ACC112 (cell line): ENCODE data around the gene UACA.
"Not testable (repeated sequence)": the region's sequence is repeated elsewhere in the genome, so short reads cannot be mapped to it uniquely, and the experiment has no call there.

ENCODE experiments used
- H2AFZ ChIP-seq: fragments of 200-600 bp; sonication (generic); one replicate; pipeline ENCODE4 v1.6.0; 2017; ENCODE audit warnings: antibody characterized with exemption, low read length; ENCODE audit not compliant: unreplicated experiment
- H3K27ac ChIP-seq: fragments of 200-600 bp; sonication (generic); 2 replicates; pipeline ENCODE4 v1.5.1; 2014; ENCODE audit warnings: low read depth, mild to moderate bottlenecking, antibody characterized with exemption, low read length, moderate library complexity
- H3K27me3 ChIP-seq: fragments of 200-600 bp; sonication (generic); 2 replicates; pipeline ENCODE4 v1.6.1; 2014; ENCODE audit warnings: mild to moderate bottlenecking, antibody characterized with exemption, low read length, moderate library complexity, mixed read lengths; ENCODE audit not compliant: insufficient read depth
- H3K36me3 ChIP-seq: fragments of 200-600 bp; sonication (generic); 2 replicates; pipeline ENCODE4 v1.6.1; 2016; ENCODE audit warnings: mild to moderate bottlenecking, antibody characterized with exemption, low read length, moderate library complexity, mixed read lengths; ENCODE audit not compliant: insufficient read depth
- H3K4me1 ChIP-seq: fragments of 200-600 bp; sonication (generic); one replicate; pipeline ENCODE4 v1.6.1; 2016; ENCODE audit warnings: low read length, mixed read lengths; ENCODE audit not compliant: insufficient read depth, unreplicated experiment, control insufficient read depth
- H3K4me3 ChIP-seq: fragments of 200-600 bp; sonication (generic); 2 replicates; pipeline ENCODE4 v1.5.1; 2014; ENCODE audit warnings: mild to moderate bottlenecking, low read depth, low read length
- H3K79me2 ChIP-seq: fragments of 200-600 bp; sonication (generic); one replicate; pipeline ENCODE4 v1.6.0; 2016; ENCODE audit warnings: low read length; ENCODE audit not compliant: control insufficient read depth, unreplicated experiment, insufficient read depth

The UACA gene

DNA sequence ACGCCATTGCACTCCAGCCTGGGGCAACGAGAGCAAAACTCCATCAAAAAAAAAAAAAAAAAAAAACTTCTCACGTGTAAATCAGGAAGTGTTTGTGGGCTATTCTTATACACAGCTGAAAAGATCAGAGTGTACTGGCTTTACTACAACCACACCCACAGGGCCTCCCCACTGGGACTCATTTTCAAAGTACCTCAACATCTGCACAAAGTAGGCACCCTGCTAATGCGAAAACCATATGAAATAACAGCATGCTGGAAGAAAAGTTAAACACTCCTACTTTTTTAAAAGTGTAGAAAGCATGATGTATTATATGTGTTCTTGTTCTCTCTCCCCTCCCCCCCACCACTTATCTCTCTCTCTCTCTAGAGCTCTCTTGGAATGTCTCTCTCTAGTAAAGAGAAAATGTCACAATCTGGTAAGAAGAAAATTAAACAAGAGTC is 11.1 kb downstream of the UACA start:
- no peaks in the 10 kb centered on the region for H3K27me3 ChIP-seq

DNA sequence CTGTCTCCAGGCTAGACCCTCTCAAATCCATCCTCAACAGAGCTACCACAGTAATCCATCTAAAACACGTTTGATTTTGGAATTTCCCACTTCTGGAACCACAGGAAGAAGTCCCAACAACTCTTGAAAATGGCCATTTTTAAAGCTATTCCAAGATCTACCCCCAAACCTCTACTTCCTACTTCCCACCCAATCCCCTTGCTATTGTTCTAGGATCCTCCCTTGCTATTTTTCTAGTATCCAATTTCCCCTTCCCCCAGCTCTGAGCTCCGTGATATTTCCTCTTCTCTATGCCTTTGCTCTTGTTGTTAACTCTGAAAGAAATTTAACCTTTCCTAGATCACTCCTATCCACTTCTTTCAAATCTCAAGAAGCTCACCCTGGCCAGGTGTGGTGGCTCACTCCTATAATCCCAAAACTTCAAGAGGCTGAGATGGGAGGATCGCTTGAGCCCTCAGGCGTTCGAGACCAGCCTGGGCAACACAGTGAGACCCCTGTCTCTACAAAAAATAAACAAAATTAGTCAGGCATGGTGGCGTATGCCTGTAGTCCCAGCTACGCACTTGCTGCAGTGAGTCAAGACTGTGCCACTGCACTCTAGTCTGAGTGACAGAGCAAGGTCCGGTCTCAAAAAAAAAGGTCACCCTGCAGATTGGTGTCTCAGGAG is 13.0 kb downstream of the UACA start:
- H3K4me1 ChIP-seq = peaks cover 32% of the 10 kb centered on the region

More for the DNA sequence above, 11.1 kb downstream of the UACA start:
- H3K36me3 ChIP-seq = no peaks in the 10 kb centered on the region
- H3K4me3 ChIP-seq = no peak overlapping the region
- H3K79me2 ChIP-seq = peaks cover 74% of the 10 kb centered on the region
- H3K27ac ChIP-seq = no peak overlapping the region
- H2AFZ ChIP-seq = no peak overlapping the region
- peaks cover 32% of the 10 kb centered on the region for H3K4me1 ChIP-seq

DNA sequence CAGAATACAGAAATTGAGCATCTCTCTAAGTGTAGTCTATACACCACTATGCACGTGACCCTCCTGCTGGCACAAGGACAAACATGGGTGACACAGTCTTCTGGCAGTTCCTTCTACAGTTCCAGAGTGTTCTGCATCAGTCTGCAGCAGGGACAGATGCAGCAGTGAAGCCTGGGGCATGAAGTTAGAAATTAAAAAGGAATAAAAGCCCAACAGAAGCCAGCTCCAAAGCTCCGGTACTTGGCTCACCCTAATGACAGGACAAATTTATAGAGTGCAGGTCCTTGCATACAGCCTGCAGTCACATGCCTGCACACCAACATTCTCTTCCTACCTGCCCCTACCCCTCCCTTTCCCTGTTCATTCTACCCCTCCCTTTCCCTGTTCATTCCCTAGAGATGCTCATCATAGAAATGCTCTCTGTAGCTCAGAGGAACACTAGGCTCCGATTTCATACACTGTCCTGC is 15.0 kb downstream of the UACA start:
- Histone ChIP-seq H3K27ac (no peak overlapping the region), H3K79me2 (peaks cover 72% of the 10 kb centered on the region), H3K36me3 (no peaks in the 10 kb centered on the region), H3K27me3 (no peaks in the 10 kb centered on the region), H2AFZ (no peak overlapping the region), H3K4me1 (peaks cover 38% of the 10 kb centered on the region), H3K4me3 (no peak overlapping the region)

More for the DNA sequence above, 13.0 kb downstream of the UACA start:
- Histone ChIP-seq H3K27me3 (no peaks in the 10 kb centered on the region), H3K4me3 (no peak overlapping the region), H3K36me3 (no peaks in the 10 kb centered on the region), H3K27ac (no peak overlapping the region), H3K79me2 (peaks cover 75% of the 10 kb centered on the region), H2AFZ (no peak overlapping the region)

DNA sequence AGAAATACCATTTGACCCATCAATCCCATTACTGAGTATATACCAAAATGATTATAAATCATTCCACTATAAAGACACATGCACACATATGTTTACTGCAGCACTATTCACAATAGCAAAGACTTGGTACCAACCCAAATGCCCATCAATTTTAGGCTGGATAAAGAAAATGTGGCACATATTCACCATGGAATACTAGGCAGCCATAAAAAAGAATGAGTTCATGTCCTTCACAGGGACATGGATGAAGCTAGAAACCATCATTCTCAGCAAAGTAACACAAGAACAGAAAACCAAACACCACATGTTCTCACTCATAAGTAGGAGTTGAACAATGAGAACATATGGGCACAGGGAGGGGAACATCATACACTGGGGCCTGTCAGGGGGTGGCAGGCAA is 16.8 kb downstream of the UACA start:
- H3K4me3 ChIP-seq, H3K36me3 ChIP-seq, H3K27ac ChIP-seq, H2AFZ ChIP-seq, H3K27me3 ChIP-seq: not testable (repeated sequence)
- H3K79me2 ChIP-seq = peaks cover 72% of the 10 kb centered on the region
- H3K4me1 ChIP-seq = peaks cover 38% of the 10 kb centered on the region

DNA sequence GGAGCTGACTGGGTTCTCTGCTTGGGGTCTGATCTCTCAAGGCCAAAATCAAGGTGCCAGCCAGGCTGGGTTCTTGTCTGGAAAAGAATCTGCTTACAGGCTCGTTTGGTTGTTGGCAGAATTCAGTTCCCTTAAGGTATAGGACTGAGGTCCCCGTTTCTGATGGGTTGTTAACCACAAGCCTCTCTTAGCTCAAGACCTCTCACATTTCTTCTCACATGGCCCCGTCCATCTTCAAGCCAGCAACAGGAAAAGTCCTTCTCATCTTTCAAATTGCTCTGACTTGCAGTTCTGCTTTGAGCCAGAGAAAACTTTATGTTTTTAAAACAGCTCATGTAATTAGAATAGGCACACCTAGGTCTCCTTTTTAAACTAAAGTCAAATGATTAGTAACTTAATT is 20.4 kb downstream of the UACA start:
- Histone ChIP-seq H3K27me3 (no peaks in the 10 kb centered on the region), H3K4me1 (peaks cover 33% of the 10 kb centered on the region), H3K27ac (peak overlapping the region; percentile 77), H3K36me3 (no peaks in the 10 kb centered on the region), H2AFZ (peak overlapping the region; percentile 48), H3K79me2 (peaks cover 71% of the 10 kb centered on the region), H3K4me3 (peak overlapping the region; percentile 69)

DNA sequence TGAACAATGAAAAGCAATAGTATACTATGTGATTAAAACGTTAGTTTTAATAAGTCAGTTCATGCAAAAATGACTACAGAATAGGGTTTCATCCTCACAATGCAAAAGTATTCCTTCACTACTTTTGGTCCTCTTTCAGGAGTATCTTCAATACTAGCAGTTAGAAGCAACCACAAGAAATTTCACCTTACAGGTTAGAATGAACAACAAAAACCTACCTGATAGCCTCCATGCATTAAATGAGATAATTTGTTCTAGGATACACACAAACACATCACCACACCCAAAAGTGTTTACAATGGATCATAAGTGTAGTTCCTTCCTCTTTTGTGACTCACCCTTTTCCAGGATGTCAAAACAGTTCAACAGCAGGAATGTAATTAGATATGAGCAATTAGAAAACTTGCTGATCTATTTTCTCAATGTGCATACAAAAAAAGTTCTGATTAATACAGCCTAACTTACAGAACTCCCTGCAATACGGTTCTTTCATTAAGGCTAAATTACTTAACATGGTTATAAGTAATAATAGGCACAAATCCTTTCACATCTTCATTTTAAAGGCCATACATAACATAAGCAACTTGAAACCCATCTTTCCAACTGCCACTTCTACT is 21.6 kb downstream of the UACA start:
- H3K36me3 ChIP-seq = no peaks in the 10 kb centered on the region
- H3K27ac ChIP-seq = peak overlapping the region; percentile 77
- H3K79me2 ChIP-seq = peaks cover 62% of the 10 kb centered on the region
- H2AFZ ChIP-seq = no peak overlapping the region
- H3K4me3 ChIP-seq = peak overlapping the region; percentile 47
- H3K27me3 ChIP-seq = no peaks in the 10 kb centered on the region
- peaks cover 32% of the 10 kb centered on the region for H3K4me1 ChIP-seq

DNA sequence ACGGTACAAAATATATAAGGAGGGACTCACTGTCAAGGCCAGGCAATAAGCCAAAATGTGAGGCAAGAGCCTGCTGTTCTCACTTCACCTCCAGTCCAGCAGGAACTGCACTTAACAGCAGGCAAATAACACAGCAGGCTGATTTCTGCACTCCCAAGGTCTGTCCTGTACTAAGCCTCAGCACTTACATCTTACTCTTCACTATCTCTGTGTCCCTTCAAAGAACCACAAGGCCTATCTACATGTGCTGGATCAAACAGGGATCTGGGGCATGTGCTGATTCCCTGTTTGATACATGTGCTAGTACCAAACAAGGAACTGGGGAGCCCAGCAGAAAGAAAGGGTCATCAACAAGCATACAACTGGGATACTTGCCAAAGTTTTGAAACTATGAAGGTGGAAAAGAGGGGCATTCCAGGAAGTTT is 22.2 kb downstream of the UACA start:
- peaks cover 59% of the 10 kb centered on the region for H3K79me2 ChIP-seq
- H3K4me1 ChIP-seq = peaks cover 32% of the 10 kb centered on the region
- no peak overlapping the region for H2AFZ ChIP-seq
- H3K36me3 ChIP-seq = no peaks in the 10 kb centered on the region
- no peaks in the 10 kb centered on the region for H3K27me3 ChIP-seq
- H3K27ac ChIP-seq = peak overlapping the region; percentile 77
- H3K4me3 ChIP-seq = peak overlapping the region; percentile 47; the same call in 1 of the 2 replicates

DNA sequence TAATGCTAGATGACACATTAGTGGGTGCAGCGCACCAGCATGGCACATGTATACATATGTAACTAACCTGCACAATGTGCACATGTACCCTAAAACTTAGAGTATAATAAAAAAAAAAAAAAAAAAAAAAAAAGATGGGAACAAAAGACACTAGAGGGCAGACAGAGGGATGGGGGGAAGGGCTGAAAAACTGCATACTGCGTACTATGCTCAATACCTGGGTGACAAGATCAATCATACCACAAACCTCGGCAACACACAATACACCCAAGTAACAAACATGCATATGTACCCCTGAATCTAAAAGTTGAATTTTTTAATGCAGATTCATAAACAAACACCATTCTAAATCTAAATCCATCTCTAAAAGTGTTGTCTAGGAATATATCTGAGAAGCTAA is 28.3 kb downstream of the UACA start:
- H3K36me3 ChIP-seq, H3K27ac ChIP-seq, H3K27me3 ChIP-seq, H2AFZ ChIP-seq, H3K4me3 ChIP-seq, H3K4me1 ChIP-seq: not testable (repeated sequence)
- peaks cover 24% of the 10 kb centered on the region for H3K79me2 ChIP-seq

DNA sequence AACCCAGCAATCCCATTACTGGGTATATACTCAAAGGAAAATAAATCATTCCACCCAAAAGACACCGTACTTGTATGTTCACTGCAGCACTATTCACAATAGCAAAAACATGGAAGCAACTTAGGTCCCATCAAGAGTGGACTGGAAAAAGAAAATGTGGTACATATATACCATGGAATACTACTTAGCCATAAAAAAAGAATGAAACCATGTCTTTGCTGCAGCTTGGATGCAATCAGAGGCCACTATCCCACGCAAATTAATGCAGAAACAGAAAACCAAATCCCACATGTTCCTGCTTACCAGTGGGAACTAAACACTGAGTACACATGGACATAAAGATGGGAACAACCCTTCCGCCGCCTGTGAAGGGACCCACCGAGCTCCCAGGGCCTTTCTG is 34.2 kb downstream of the UACA start:
- Histone ChIP-seq H3K4me1 (peaks cover 8% of the 10 kb centered on the region), H3K27me3 (no peaks in the 10 kb centered on the region), H3K79me2 (peaks cover 42% of the 10 kb centered on the region), H3K27ac (no peak overlapping the region), H3K4me3 (no peak overlapping the region), H2AFZ (no peak overlapping the region), H3K36me3 (no peaks in the 10 kb centered on the region; the same call in 1 of the 2 replicates)

DNA sequence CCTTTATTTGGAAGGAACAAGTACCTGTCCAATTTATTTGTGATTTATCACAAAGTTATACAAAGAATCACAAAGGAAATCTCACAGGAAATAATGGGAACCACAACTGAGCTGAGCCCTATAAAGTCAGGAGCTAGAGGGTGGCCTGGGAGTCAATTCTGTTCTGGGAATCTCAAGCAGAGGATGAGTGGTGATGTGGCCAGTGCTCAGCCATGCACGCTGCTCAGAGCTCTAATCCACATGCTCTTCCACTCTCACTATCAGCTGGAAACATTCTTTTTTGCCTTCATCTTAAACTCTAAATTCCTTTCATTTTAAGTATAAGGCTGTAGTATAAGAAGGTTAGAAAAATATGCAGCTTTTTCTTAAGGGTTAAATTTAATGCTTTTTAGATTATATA is 36.6 kb downstream of the UACA start:
- H3K4me3 ChIP-seq = no peak overlapping the region
- H3K27me3 ChIP-seq = no peaks in the 10 kb centered on the region
- H3K4me1 ChIP-seq = peaks cover 8% of the 10 kb centered on the region
- H2AFZ ChIP-seq = no peak overlapping the region
- peaks cover 58% of the 10 kb centered on the region for H3K79me2 ChIP-seq
- no peaks in the 10 kb centered on the region; the same call in 1 of the 2 replicates for H3K36me3 ChIP-seq
- H3K27ac ChIP-seq = no peak overlapping the region

DNA sequence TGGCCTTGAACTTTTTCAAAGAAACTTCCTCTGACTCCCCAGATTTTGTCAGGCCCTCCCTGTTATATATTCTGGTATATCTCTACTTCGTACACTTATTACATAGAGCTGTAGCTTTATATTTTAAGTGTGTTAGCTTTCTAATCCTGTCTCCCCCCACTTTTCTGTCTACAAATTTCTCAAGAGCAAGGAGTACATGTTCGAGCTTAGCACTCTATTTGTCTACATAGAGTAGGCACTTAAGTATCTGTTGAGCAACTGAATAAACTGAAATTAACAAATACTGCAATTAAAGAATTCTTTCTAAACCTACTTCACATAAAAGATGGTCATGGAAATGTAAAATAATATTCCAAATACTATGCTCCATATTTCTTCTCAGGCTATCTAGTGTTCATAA is 39.4 kb downstream of the UACA start:
- Histone ChIP-seq H3K4me1 (peaks cover 15% of the 10 kb centered on the region), H3K27ac (no peak overlapping the region), H3K79me2 (peaks cover 77% of the 10 kb centered on the region), H3K36me3 (peaks cover 3% of the 10 kb centered on the region), H2AFZ (no peak overlapping the region), H3K4me3 (no peak overlapping the region), H3K27me3 (no peaks in the 10 kb centered on the region)
